ENCODE measurements around the gene SYCE3.

SYCE3 gene

DNA sequence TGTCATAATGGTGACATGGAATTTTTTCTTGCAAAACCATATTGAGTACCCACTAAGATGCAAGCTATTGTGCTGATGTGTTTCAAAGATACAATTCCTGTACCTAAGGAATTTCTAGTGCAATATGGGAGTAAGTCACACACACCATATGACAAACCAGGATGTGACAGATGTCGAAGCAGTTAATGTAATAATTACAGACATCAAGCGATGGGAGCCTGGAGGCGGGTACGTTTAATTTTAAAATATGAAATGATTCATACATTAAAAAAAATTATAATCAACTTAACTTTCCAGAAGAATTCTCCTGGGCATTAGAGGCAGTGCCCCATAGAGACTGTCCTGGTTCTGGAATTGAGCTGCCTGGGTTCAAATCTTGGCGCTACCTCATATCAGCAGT lies 6.0 kb downstream of the SYCE3 start:
- TF ChIP-seq, protein P1, sequence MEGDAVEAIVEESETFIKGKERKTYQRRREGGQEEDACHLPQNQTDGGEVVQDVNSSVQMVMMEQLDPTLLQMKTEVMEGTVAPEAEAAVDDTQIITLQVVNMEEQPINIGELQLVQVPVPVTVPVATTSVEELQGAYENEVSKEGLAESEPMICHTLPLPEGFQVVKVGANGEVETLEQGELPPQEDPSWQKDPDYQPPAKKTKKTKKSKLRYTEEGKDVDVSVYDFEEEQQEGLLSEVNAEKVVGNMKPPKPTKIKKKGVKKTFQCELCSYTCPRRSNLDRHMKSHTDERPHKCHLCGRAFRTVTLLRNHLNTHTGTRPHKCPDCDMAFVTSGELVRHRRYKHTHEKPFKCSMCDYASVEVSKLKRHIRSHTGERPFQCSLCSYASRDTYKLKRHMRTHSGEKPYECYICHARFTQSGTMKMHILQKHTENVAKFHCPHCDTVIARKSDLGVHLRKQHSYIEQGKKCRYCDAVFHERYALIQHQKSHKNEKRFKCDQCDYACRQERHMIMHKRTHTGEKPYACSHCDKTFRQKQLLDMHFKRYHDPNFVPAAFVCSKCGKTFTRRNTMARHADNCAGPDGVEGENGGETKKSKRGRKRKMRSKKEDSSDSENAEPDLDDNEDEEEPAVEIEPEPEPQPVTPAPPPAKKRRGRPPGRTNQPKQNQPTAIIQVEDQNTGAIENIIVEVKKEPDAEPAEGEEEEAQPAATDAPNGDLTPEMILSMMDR (IDR thresholded peaks at IDR 0.05; ENCODE audit: unreplicated experiment in 3 of 3): no peak
- Mint-ChIP-seq H3K9me3 (no peaks in the 10 kb centered on the region), H3K27ac (no peak overlapping the region), H3K4me1 (no peaks in the 10 kb centered on the region), H3K4me3 (no peak overlapping the region), H3K36me3 (ENCODE audit: low read depth) (no peaks in the 10 kb centered on the region), H3K27me3 (ENCODE audit: low read depth) (peaks cover 41% of the 10 kb centered on the region)

DNA sequence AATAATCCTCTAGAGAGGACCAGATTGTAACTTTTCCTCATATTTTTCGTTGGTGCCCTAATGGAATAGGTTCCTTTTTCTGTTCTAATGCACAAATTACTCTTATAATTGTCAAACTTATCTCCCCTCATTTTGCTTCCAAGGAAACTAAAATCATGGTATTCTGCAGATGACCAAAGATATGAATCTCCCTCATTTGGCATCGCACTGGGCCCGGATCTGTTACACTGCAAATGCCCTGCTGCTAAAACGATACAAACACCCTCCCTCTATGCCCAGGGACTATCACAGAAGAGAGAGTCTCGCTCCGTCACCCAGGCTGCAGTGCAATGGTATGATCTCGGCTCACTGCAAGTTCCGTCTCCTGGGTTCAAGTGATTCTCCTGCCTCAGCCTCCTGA lies 9.4 kb downstream of the SYCE3 start:
- TF ChIP-seq, protein P1 (IDR thresholded peaks at IDR 0.05; ENCODE audit: unreplicated experiment in 3 of 3): no peak
- Mint-ChIP-seq H3K4me3 (no peak overlapping the region), H3K27ac (no peak overlapping the region), H3K36me3 (ENCODE audit: low read depth) (no peaks in the 10 kb centered on the region), H3K4me1 (no peaks in the 10 kb centered on the region), H3K27me3 (ENCODE audit: low read depth) (peaks cover 10% of the 10 kb centered on the region), H3K9me3 (no peaks in the 10 kb centered on the region)

DNA sequence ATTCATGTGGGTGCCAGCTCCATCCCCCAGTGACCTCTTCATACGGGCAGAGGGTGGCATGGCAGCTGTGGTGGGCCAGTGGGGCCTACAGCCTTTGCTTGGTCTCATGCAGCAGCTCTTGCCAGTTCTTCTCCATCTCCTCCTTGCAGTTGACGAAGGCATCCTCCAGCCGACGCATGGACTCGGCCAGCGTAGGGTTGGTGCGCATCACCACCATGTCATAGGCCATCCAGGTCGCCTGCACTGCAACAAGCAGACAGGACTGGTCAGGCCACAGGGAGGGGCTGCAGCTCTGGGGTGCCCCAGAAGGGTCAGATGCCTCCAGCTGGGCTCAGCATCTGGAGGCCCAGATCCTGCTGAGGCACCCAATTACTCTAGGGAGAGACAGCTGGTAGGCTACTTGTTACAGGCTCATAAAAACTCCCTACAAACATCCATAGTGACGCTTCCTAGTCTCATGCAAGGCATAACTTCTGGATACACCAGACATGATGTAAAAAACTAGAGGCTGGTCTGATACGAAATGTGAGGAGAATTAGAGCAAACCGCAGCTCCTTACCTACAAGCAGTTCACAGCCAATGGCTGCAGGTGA lies 11.5 kb downstream of the SYCE3 start:
- TF ChIP-seq, protein P1 (IDR thresholded peaks at IDR 0.05; ENCODE audit: unreplicated experiment in 3 of 3): no peak
- no peaks in the 10 kb centered on the region for H3K36me3 Mint-ChIP-seq (ENCODE audit: low read depth)

DNA sequence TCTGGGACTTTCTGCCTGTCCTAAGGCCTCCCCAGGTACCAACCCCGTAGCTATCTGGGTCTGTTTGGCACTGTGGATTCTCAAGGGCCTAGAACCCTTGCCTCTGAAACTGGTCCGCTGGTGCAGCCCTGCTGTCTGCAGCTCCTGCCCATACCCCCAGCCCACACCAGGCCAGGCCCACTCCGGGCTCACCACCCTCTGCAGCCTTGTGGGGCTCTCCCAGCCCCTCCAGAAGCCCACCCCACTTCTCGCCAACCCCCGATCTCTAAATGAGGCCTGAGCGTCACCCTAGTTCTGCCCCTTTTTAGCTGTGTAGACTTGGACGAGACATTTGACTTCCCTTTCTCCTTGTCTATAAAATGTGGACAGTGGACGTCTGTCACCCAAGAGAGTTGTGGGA lies 12.3 kb downstream of the SYCE3 start:
- peaks cover 3% of the 10 kb centered on the region for H3K27me3 Mint-ChIP-seq (ENCODE audit: low read depth)
- peak overlapping the region in 1 of 3 experiments; percentile 35 for H3K27ac Mint-ChIP-seq
- no peaks in the 10 kb centered on the region for H3K36me3 Mint-ChIP-seq (ENCODE audit: low read depth)
- H3K4me1 Mint-ChIP-seq: no peaks in the 10 kb centered on the region
- H3K4me3 Mint-ChIP-seq: no peak overlapping the region
- TF ChIP-seq, protein P1 (IDR thresholded peaks at IDR 0.05; ENCODE audit: unreplicated experiment in 3 of 3): no peak
- no peaks in the 10 kb centered on the region for H3K9me3 Mint-ChIP-seq

More for the DNA sequence above, 11.5 kb downstream of the SYCE3 start:
- Mint-ChIP-seq H3K9me3 (no peaks in the 10 kb centered on the region), H3K4me1 (no peaks in the 10 kb centered on the region), H3K4me3 (no peak overlapping the region), H3K27me3 (ENCODE audit: low read depth) (peaks cover 9% of the 10 kb centered on the region), H3K27ac (no peak overlapping the region)

DNA sequence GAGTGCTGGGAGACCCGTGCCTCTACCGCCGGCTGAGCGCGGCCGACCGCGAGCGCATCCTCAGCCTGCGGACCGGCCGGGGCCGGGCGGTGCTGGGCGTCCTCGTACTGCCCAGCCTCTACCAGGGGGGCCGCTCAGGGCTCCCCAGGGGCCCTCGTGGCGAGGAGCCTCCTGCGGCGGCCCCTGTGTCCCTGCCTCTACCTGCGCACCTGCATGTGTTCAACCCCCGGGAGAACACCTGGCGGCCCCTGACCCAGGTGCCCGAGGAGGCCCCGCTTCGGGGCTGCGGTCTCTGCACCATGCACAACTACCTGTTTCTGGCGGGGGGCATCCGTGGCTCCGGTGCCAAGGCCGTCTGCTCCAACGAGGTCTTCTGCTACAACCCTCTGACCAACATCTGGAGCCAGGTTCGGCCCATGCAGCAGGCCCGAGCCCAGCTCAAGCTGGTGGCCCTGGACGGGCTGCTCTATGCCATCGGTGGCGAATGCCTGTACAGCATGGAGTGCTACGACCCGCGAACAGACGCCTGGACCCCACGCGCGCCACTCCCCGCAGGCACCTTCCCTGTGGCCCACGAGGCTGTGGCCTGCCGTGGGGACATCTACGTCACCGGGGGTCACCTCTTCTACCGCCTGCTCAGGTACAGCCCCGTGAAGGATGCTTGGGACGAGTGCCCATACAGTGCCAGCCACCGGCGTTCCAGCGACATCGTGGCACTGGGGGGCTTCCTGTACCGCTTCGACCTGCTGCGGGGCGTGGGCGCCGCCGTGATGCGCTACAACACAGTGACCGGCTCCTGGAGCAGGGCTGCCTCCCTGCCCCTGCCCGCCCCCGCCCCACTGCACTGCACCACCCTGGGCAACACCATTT lies 13.6 kb downstream of the SYCE3 start:
- peaks cover 4% of the 10 kb centered on the region for H3K27me3 Mint-ChIP-seq (ENCODE audit: low read depth)
- H3K27ac Mint-ChIP-seq: no peak overlapping the region
- H3K9me3 Mint-ChIP-seq: no peaks in the 10 kb centered on the region
- TF ChIP-seq, protein P1 (IDR thresholded peaks at IDR 0.05; ENCODE audit: unreplicated experiment in 3 of 3): no peak
- no peaks in the 10 kb centered on the region for H3K36me3 Mint-ChIP-seq (ENCODE audit: low read depth)
- H3K4me1 Mint-ChIP-seq: no peaks in the 10 kb centered on the region
- H3K4me3 Mint-ChIP-seq: no peak overlapping the region

Measured in nephron (organoid).